Endothelial cell (in vitro differentiated cells): Measurements from ENCODE around the gene CRPPA. TPM values are rescaled to one million over a fixed set of nuclear protein-coding genes. Genes with fewer than 3 reads are reported as not detected.

Source experiments
- DNase-seq: peaks from one replicate; pipeline ENCODE4 v3.0.0; 2021; ENCODE audit warnings: low spot score
- H3K27ac Mint-ChIP-seq: one replicate; pipeline ENCODE4 v1.8.0; 2021; ENCODE audit warnings: mixed read lengths, inconsistent platforms; ENCODE audit not compliant: unreplicated experiment
- H3K27me3 Mint-ChIP-seq: one replicate; pipeline ENCODE4 v1.8.0; 2021; ENCODE audit warnings: mild to moderate bottlenecking, moderate library complexity, mixed read lengths, inconsistent platforms; ENCODE audit not compliant: unreplicated experiment
- H3K36me3 Mint-ChIP-seq: one replicate; pipeline ENCODE4 v1.8.0; 2021; ENCODE audit warnings: mild to moderate bottlenecking, low read depth, mixed read lengths, inconsistent platforms; ENCODE audit not compliant: unreplicated experiment
- H3K4me1 Mint-ChIP-seq: one replicate; pipeline ENCODE4 v1.8.0; 2021; ENCODE audit warnings: mild to moderate bottlenecking, mixed read lengths, inconsistent platforms; ENCODE audit not compliant: unreplicated experiment
- H3K4me3 Mint-ChIP-seq: one replicate; pipeline ENCODE4 v1.8.0; 2021; ENCODE audit warnings: mild to moderate bottlenecking, mixed read lengths, inconsistent platforms; ENCODE audit not compliant: unreplicated experiment
- H3K9me3 Mint-ChIP-seq: one replicate; pipeline ENCODE4 v1.8.0; 2021; ENCODE audit warnings: mixed read lengths, inconsistent platforms; ENCODE audit not compliant: unreplicated experiment
- total RNA-seq: library from RNA; stranded (reverse); fragmentation: NEBNext Ultra II Directional; extraction: Animal tissue kit (Norgen Biotek cat#: 25700); gene quantifications from one replicate; pipeline ENCODE4 v1.2.1, GENCODE V29; 2021; ENCODE audit not compliant: unreplicated experiment
- TF ChIP-seq, protein P1 (sequence below): fragments of 200-600 bp; sonication (generic); IDR thresholded peaks from one replicate; pipeline ENCODE4 v1.5.0; 2021; ENCODE audit warnings: antibody characterized with exemption; ENCODE audit not compliant: unreplicated experiment

CRPPA gene
- total RNA-seq, 1 donor from 2014 or later: 3.2 TPM

- Mint-ChIP-seq H3K27ac (no peak overlapping the region), H3K9me3 (no peaks in the 10 kb centered on the region), H3K27me3 (no peaks in the 10 kb centered on the region), H3K36me3 (no peaks in the 10 kb centered on the region), H3K4me1 (no peaks in the 10 kb centered on the region), H3K4me3 (no peak overlapping the region)
- TF ChIP-seq, protein P1, sequence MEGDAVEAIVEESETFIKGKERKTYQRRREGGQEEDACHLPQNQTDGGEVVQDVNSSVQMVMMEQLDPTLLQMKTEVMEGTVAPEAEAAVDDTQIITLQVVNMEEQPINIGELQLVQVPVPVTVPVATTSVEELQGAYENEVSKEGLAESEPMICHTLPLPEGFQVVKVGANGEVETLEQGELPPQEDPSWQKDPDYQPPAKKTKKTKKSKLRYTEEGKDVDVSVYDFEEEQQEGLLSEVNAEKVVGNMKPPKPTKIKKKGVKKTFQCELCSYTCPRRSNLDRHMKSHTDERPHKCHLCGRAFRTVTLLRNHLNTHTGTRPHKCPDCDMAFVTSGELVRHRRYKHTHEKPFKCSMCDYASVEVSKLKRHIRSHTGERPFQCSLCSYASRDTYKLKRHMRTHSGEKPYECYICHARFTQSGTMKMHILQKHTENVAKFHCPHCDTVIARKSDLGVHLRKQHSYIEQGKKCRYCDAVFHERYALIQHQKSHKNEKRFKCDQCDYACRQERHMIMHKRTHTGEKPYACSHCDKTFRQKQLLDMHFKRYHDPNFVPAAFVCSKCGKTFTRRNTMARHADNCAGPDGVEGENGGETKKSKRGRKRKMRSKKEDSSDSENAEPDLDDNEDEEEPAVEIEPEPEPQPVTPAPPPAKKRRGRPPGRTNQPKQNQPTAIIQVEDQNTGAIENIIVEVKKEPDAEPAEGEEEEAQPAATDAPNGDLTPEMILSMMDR: no peak
- no peak for DNase-seq
Measured at GRCh38 chr7:16433568-16434122, 12.3 kb upstream of the CRPPA start.

DNA sequence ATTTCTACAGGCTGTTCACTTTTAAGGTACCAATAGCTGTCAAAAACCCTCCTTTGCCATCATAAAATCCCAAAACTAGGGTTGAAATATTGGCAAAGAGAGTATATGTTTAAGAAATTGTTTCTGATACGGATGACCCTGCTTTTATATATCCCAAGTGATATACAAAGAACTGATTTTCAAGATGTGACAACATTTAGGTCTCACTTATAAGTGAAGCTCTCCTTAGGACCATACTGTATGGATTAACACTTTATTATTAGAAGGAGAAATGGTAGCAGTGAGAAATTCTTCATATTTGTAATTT lies 11.0 kb upstream of the CRPPA start:
- Mint-ChIP-seq H3K4me1 (no peaks in the 10 kb centered on the region), H3K4me3 (no peak overlapping the region), H3K27me3 (no peaks in the 10 kb centered on the region), H3K27ac (no peak overlapping the region), H3K36me3 (no peaks in the 10 kb centered on the region), H3K9me3 (no peaks in the 10 kb centered on the region)
- no peak for DNase-seq
- TF ChIP-seq, protein P1: no peak

- DNase-seq: peak; percentile 38
- H3K4me1 Mint-ChIP-seq: no peaks in the 10 kb centered on the region
- no peaks in the 10 kb centered on the region for H3K36me3 Mint-ChIP-seq
- H3K9me3 Mint-ChIP-seq: no peaks in the 10 kb centered on the region
- H3K27me3 Mint-ChIP-seq: no peaks in the 10 kb centered on the region
- TF ChIP-seq, protein P1: no peak
- H3K4me3 Mint-ChIP-seq: no peak overlapping the region
- H3K27ac Mint-ChIP-seq: no peak overlapping the region
Measured at GRCh38 chr7:16431646-16432424, 10.5 kb upstream of the CRPPA start.

- TF ChIP-seq, protein P1: no peak
- Mint-ChIP-seq H3K9me3 (no peaks in the 10 kb centered on the region), H3K4me3 (no peak overlapping the region), H3K27me3 (no peaks in the 10 kb centered on the region), H3K27ac (no peak overlapping the region), H3K4me1 (no peaks in the 10 kb centered on the region), H3K36me3 (no peaks in the 10 kb centered on the region)
- no peak for DNase-seq
Measured at GRCh38 chr7:16430133-16430532, 8.8 kb upstream of the CRPPA start.

GRCh38 chr7:16428672-16429071 lies 7.3 kb upstream of the CRPPA start:
- H3K4me1 Mint-ChIP-seq: no peaks in the 10 kb centered on the region
- H3K4me3 Mint-ChIP-seq: no peak overlapping the region
- no peaks in the 10 kb centered on the region for H3K36me3 Mint-ChIP-seq
- H3K9me3 Mint-ChIP-seq: no peaks in the 10 kb centered on the region
- no peaks in the 10 kb centered on the region for H3K27me3 Mint-ChIP-seq
- no peak overlapping the region for H3K27ac Mint-ChIP-seq
- TF ChIP-seq, protein P1: no peak
- DNase-seq: no peak
